Mesendoderm (in vitro differentiated cells): ENCODE results near the gene CD101.

Experiments
- DNase-seq: peaks from one replicate; pipeline ENCODE4 v3.0.0; 2013
- H2AK5ac ChIP-seq: 2 replicates; pipeline ENCODE4 v1.6.1; 2013; ENCODE audit warnings: low read length, inconsistent platforms
- H2BK120ac ChIP-seq: 2 replicates; pipeline ENCODE4 v1.6.1; 2013; ENCODE audit warnings: low read depth, mild to moderate bottlenecking, low read length, moderate library complexity, mixed read lengths
- H2BK15ac ChIP-seq: replicated peaks from 2 replicates; pipeline ENCODE4 v1.6.1; 2013; ENCODE audit warnings: low read depth, mild to moderate bottlenecking, moderate library complexity
- H2BK5ac ChIP-seq: 2 replicates; pipeline ENCODE4 v1.6.1; 2013; ENCODE audit warnings: low read length, inconsistent platforms
- H3K18ac ChIP-seq: 2 replicates; pipeline ENCODE4 v1.6.1; 2013; ENCODE audit warnings: mild to moderate bottlenecking, low read length, mixed read lengths
- H3K23ac ChIP-seq: one replicate; pipeline ENCODE4 v1.6.1; 2013; ENCODE audit warnings: low read length
- H3K27ac ChIP-seq: 2 replicates; pipeline ENCODE4 v1.5.1; 2013; ENCODE audit warnings: low read depth, mild to moderate bottlenecking, inconsistent platforms, low read length, moderate library complexity
- H3K27me3 ChIP-seq: 2 replicates; pipeline ENCODE4 v1.6.1; 2013; ENCODE audit warnings: low read length, control low read depth, mild to moderate bottlenecking, inconsistent platforms; ENCODE audit not compliant: insufficient read depth, poor library complexity
- H3K36me3 ChIP-seq: 2 replicates; pipeline ENCODE4 v1.6.1; 2013; ENCODE audit warnings: low read length, inconsistent platforms; ENCODE audit not compliant: control insufficient read depth, insufficient read depth
- H3K4ac ChIP-seq: one replicate; pipeline ENCODE4 v1.6.1; 2013; ENCODE audit warnings: low read depth, mild to moderate bottlenecking, low read length, moderate library complexity
- H3K4me1 ChIP-seq: 2 replicates; pipeline ENCODE4 v1.6.1; 2013; ENCODE audit warnings: low read depth, low read length, inconsistent platforms; ENCODE audit not compliant: control insufficient read depth
- H3K4me2 ChIP-seq: 2 replicates; pipeline ENCODE4 v1.6.1; 2013; ENCODE audit warnings: low read length
- H3K4me3 ChIP-seq: 2 replicates; pipeline ENCODE4 v1.5.1; 2013; ENCODE audit warnings: mild to moderate bottlenecking, low read length
- H3K56ac ChIP-seq: one replicate; pipeline ENCODE4 v1.6.1; 2013; ENCODE audit warnings: low read length
- H3K79me1 ChIP-seq: 2 replicates; pipeline ENCODE4 v1.6.1; 2013; ENCODE audit warnings: low read length, inconsistent platforms
- H3K79me2 ChIP-seq: 2 replicates; pipeline ENCODE4 v1.6.1; 2013; ENCODE audit warnings: mild to moderate bottlenecking, low read length; ENCODE audit not compliant: control insufficient read depth, insufficient read depth
- H3K9ac ChIP-seq: 2 replicates; pipeline ENCODE4 v1.6.1; 2013; ENCODE audit warnings: low read length, inconsistent platforms
- H4K5ac ChIP-seq: one replicate; pipeline ENCODE4 v1.6.1; 2013; ENCODE audit warnings: low read length
- H4K8ac ChIP-seq: one replicate; pipeline ENCODE4 v1.6.1; 2013; ENCODE audit warnings: low read depth, mild to moderate bottlenecking, control low read depth, low read length, moderate library complexity
- WGBS: extraction: QIAGEN DNeasy Blood & Tissue Kit; methylation state at CpG from one replicate; pipeline ENCODE4 v1.1.7; 2013; ENCODE audit warnings: low lambda C conversion rate, missing lambda C conversion rate; ENCODE audit not compliant: insufficient coverage; ENCODE audit errors: extremely low coverage; 5-methylcytosine and 5-hydroxymethylcytosine counted together

Gene CD101

DNA sequence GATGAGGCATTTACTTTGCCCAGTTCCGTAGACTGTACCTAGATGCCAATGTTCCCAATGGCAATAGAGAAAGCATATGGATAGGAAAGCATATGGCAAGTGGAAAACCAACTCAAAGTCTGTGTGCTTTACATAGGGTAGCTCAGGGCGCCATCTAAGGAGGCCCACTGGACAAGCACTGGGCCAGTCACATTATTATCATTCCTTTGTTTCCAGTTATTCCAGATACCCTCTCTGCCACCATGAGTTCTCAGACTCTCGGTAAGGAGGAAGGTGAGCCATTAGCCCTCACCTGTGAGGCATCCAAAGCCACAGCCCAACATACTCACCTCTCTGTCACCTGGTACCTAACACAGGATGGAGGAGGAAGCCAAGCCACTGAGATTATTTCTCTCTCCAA lies 9.8 kb downstream of the CD101 start:
- no peak overlapping the region for H4K5ac ChIP-seq
- no peak overlapping the region for H3K23ac ChIP-seq
- no peak overlapping the region for H2AK5ac ChIP-seq
- no peak overlapping the region for H3K9ac ChIP-seq
- no peak overlapping the region for H2BK5ac ChIP-seq
- WGBS, result no CpG with 5 or more reads among the region's 3 CpGs
- no peak overlapping the region for H3K27ac ChIP-seq
- no peak overlapping the region for H3K18ac ChIP-seq
- H3K36me3 ChIP-seq, result no peaks in the 10 kb centered on the region
- no peaks in the 10 kb centered on the region for H3K4me1 ChIP-seq
- no peak overlapping the region for H3K4me2 ChIP-seq
- no peak overlapping the region for H3K4ac ChIP-seq
- H3K4me3 ChIP-seq, result no peak overlapping the region
- DNase-seq, result no peak
- H4K8ac ChIP-seq, result no peak overlapping the region
- H3K79me1 ChIP-seq, result no peaks in the 10 kb centered on the region
- H2BK15ac ChIP-seq, result no peak overlapping the region
- no peaks in the 10 kb centered on the region for H3K27me3 ChIP-seq
- H3K56ac ChIP-seq, result no peak overlapping the region
- no peak overlapping the region for H2BK120ac ChIP-seq
- H3K79me2 ChIP-seq, result no peaks in the 10 kb centered on the region

DNA sequence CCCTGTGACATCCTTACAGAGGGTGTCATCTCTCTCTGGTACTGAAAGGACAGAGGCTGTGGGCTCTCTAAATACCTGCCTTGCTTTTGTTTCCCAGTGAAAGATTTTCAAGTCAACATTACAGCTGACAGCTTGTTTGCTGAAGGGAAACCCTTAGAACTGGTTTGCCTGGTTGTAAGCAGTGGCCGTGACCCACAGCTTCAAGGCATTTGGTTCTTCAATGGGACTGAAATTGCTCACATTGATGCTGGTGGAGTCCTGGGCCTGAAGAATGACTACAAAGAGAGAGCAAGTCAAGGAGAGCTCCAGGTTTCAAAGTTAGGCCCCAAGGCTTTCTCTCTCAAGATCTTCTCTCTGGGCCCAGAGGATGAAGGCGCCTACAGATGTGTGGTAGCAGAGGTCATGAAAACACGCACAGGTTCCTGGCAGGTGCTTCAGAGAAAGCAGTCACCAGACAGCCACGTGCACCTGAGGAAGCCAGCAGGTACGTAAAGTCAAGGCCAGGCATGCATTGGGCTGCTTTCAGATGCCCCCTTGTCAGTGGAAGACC lies 11.8 kb downstream of the CD101 start:
- H4K5ac ChIP-seq, result no peak overlapping the region
- H3K79me2 ChIP-seq, result no peaks in the 10 kb centered on the region
- no peak overlapping the region for H4K8ac ChIP-seq
- no peak overlapping the region for H3K23ac ChIP-seq
- H3K4me3 ChIP-seq, result no peak overlapping the region
- no peak for DNase-seq
- no peak overlapping the region for H3K56ac ChIP-seq
- H2BK15ac ChIP-seq, result no peak overlapping the region
- no peak overlapping the region for H2BK5ac ChIP-seq
- H3K27me3 ChIP-seq, result no peaks in the 10 kb centered on the region
- no peak overlapping the region for H3K27ac ChIP-seq
- H3K4ac ChIP-seq, result no peak overlapping the region
- H3K4me2 ChIP-seq, result no peak overlapping the region
- H2BK120ac ChIP-seq, result no peak overlapping the region
- H3K79me1 ChIP-seq, result no peaks in the 10 kb centered on the region
- H3K4me1 ChIP-seq, result no peaks in the 10 kb centered on the region
- no peak overlapping the region for H3K18ac ChIP-seq
- no CpG with 5 or more reads among the region's 5 CpGs for WGBS
- no peak overlapping the region for H2AK5ac ChIP-seq
- H3K36me3 ChIP-seq, result no peaks in the 10 kb centered on the region
- H3K9ac ChIP-seq, result no peak overlapping the region

DNA sequence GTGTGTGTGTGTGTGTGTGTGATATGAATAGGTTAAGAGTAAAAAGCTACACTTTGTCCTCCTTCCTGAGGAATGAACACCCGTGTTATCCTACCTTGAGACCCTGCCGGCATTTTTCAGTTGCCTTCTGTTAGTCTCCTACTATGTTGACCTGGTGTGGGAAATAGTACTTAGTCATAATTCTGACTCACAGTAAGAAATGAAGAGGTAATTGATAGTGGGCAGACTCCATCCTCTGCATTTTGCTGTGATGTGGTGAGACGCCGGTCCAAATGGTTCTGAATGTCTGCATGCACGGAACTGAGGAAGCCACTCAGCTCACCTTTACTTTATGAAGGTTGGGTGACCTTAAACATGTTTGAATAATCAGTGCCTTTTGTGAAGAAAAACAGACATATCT lies 12.6 kb downstream of the CD101 start:
- no peak overlapping the region for H3K18ac ChIP-seq
- no peak overlapping the region for H3K4me2 ChIP-seq
- H3K27me3 ChIP-seq, result no peaks in the 10 kb centered on the region
- WGBS, result no CpG with 5 or more reads among the region's 5 CpGs
- no peak overlapping the region for H3K4me3 ChIP-seq
- no peak overlapping the region for H4K5ac ChIP-seq
- no peak overlapping the region for H2BK120ac ChIP-seq
- no peak for DNase-seq
- no peak overlapping the region for H3K9ac ChIP-seq
- no peak overlapping the region for H2AK5ac ChIP-seq
- no peak overlapping the region for H2BK5ac ChIP-seq
- H3K4me1 ChIP-seq, result no peaks in the 10 kb centered on the region
- no peak overlapping the region for H3K56ac ChIP-seq
- H3K79me1 ChIP-seq, result no peaks in the 10 kb centered on the region
- no peak overlapping the region for H4K8ac ChIP-seq
- no peak overlapping the region for H2BK15ac ChIP-seq
- no peak overlapping the region for H3K23ac ChIP-seq
- H3K36me3 ChIP-seq, result no peaks in the 10 kb centered on the region
- H3K4ac ChIP-seq, result no peak overlapping the region
- no peaks in the 10 kb centered on the region for H3K79me2 ChIP-seq
- H3K27ac ChIP-seq, result no peak overlapping the region

DNA sequence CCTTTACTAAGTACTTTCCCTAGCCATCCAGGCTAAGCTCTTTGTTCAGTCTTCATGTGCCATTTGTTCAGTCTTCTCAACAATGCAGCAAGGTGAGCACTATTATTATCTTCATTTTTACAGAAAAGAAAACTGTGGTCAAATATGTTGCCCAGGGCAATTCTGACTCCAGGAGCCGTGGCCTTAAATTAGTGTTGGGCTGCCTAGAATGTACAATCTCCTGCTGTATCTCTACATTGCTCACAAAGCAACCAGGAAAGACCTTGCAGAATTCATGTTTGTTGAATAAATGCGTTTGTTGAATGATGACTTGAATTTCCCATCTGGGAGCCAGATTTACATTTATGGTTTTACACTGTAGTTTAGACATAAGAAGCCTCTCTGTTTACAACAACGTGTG lies 14.2 kb downstream of the CD101 start:
- WGBS, result no CpG with 5 or more reads among the region's 3 CpGs
- H3K4me2 ChIP-seq, result no peak overlapping the region
- no peaks in the 10 kb centered on the region for H3K79me2 ChIP-seq
- H3K56ac ChIP-seq, result no peak overlapping the region
- no peak overlapping the region for H3K9ac ChIP-seq
- H2BK120ac ChIP-seq, result no peak overlapping the region
- no peak overlapping the region for H2BK15ac ChIP-seq
- no peaks in the 10 kb centered on the region for H3K27me3 ChIP-seq
- no peak overlapping the region for H3K27ac ChIP-seq
- no peak overlapping the region for H4K5ac ChIP-seq
- no peak overlapping the region for H3K4ac ChIP-seq
- H3K18ac ChIP-seq, result no peak overlapping the region
- no peak overlapping the region for H3K4me3 ChIP-seq
- no peak overlapping the region for H2BK5ac ChIP-seq
- H3K79me1 ChIP-seq, result no peaks in the 10 kb centered on the region
- no peak for DNase-seq
- H3K36me3 ChIP-seq, result no peaks in the 10 kb centered on the region
- H3K23ac ChIP-seq, result no peak overlapping the region
- H3K4me1 ChIP-seq, result no peaks in the 10 kb centered on the region
- H4K8ac ChIP-seq, result no peak overlapping the region
- H2AK5ac ChIP-seq, result no peak overlapping the region

DNA sequence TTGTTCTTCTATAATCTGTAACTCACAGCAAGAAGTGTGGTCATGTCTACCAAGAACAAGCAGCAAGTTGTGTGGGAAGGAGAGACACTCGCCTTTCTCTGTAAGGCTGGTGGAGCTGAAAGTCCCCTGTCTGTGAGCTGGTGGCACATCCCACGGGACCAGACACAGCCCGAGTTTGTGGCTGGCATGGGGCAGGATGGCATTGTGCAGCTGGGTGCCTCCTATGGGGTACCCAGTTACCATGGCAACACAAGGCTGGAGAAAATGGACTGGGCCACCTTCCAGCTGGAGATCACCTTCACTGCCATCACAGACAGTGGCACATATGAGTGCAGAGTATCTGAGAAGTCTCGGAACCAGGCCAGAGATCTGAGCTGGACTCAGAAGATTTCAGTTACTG lies 15.5 kb downstream of the CD101 start:
- H3K4me1 ChIP-seq, result no peaks in the 10 kb centered on the region
- no peak overlapping the region for H2AK5ac ChIP-seq
- H3K4me2 ChIP-seq, result no peak overlapping the region
- no peak overlapping the region for H4K5ac ChIP-seq
- H3K9ac ChIP-seq, result no peak overlapping the region
- H2BK120ac ChIP-seq, result no peak overlapping the region
- no peak overlapping the region for H3K4ac ChIP-seq
- H3K36me3 ChIP-seq, result no peaks in the 10 kb centered on the region
- no peak overlapping the region for H3K27ac ChIP-seq
- no peak overlapping the region for H2BK15ac ChIP-seq
- no peak overlapping the region for H2BK5ac ChIP-seq
- no peaks in the 10 kb centered on the region for H3K27me3 ChIP-seq
- no peak overlapping the region for H3K18ac ChIP-seq
- H3K23ac ChIP-seq, result no peak overlapping the region
- WGBS, result no CpG with 5 or more reads among the region's 4 CpGs
- no peaks in the 10 kb centered on the region for H3K79me1 ChIP-seq
- no peak overlapping the region for H4K8ac ChIP-seq
- H3K79me2 ChIP-seq, result no peaks in the 10 kb centered on the region
- H3K4me3 ChIP-seq, result no peak overlapping the region
- no peak overlapping the region for H3K56ac ChIP-seq
- DNase-seq, result no peak

DNA sequence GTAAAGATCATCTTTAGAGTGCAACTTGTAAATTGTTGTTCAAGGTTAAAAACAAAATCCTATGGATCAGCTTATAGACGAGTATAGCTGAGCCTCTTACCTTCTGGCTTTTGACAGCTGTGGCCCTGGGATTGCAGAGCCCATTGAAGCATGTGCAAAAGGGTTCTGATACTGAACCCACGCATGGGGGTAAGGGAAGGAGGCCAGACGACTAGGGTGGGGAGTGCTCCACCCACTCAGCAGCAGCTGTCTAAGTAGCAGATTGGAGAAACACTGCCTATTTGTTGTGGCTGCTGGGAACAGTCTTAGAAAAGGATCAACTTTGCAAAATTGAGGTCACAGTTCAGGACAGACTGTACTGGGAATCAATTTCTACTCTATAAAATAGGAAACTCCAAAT lies 16.1 kb downstream of the CD101 start:
- no peak for DNase-seq
- Histone ChIP-seq H3K27me3 (no peaks in the 10 kb centered on the region), H3K4ac (no peak overlapping the region), H2BK5ac (no peak overlapping the region), H3K23ac (no peak overlapping the region), H2BK120ac (no peak overlapping the region), H3K79me1 (no peaks in the 10 kb centered on the region), H2AK5ac (no peak overlapping the region), H3K27ac (no peak overlapping the region), H3K9ac (no peak overlapping the region), H3K56ac (no peak overlapping the region), H3K79me2 (no peaks in the 10 kb centered on the region), H3K36me3 (no peaks in the 10 kb centered on the region), H3K18ac (no peak overlapping the region), H3K4me2 (no peak overlapping the region), H2BK15ac (no peak overlapping the region), H4K5ac (no peak overlapping the region), H3K4me1 (no peaks in the 10 kb centered on the region), H4K8ac (no peak overlapping the region), H3K4me3 (no peak overlapping the region)
- whole genome bisulfite sequencing, result no CpG with 5 or more reads among the region's 3 CpGs
